ENCODE results near the gene TBC1D16.
A peak's percentile ranks its signal among the peaks of the same experiment; 100 is the strongest.

Gene TBC1D16

DNA sequence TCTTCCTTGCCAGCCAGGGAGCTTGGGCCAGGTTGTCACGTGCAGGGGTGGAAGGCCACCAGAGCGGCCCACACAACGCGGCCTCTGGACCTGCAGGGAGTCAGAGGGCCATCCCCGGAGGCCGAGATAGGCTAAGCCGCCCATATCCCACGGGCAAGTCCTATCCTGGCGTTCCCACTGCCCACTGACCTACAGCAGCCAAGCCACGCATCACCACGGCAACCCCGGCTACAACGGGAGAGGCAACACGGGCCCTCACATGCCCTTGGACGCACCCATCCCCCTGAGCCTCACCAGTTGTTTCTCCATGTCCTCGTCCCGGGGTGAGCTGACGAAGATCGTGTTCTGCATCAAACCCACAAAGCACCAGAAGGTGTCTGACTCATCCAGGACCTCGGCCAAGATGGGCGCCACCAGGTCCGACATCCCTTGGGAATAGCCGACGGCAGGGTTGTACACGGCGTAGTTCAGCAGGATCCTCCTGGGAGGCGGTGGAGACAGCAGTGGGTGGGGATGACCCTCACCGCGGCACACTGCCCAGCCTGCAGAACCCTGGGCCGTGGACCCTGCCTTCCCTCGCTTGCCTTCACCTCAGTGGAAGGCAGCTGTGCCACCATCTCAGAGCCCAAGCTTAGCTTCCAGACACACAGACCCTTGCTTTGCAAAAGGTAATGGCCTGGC is 88.2 kb downstream of the TBC1D16 start:
- TF ChIP-seq, protein P1, sequence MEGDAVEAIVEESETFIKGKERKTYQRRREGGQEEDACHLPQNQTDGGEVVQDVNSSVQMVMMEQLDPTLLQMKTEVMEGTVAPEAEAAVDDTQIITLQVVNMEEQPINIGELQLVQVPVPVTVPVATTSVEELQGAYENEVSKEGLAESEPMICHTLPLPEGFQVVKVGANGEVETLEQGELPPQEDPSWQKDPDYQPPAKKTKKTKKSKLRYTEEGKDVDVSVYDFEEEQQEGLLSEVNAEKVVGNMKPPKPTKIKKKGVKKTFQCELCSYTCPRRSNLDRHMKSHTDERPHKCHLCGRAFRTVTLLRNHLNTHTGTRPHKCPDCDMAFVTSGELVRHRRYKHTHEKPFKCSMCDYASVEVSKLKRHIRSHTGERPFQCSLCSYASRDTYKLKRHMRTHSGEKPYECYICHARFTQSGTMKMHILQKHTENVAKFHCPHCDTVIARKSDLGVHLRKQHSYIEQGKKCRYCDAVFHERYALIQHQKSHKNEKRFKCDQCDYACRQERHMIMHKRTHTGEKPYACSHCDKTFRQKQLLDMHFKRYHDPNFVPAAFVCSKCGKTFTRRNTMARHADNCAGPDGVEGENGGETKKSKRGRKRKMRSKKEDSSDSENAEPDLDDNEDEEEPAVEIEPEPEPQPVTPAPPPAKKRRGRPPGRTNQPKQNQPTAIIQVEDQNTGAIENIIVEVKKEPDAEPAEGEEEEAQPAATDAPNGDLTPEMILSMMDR (conservative IDR thresholded peaks at IDR 0.05; ENCODE audit: control insufficient read depth, insufficient read depth, low read depth, low read length): no peak
- DNase-seq (ENCODE audit: low read depth): peak; percentile 92
- H3K4me3 ChIP-seq (ENCODE audit: control insufficient read depth, low read depth, low read length): no peak overlapping the region

- TF ChIP-seq, protein P1 (conservative IDR thresholded peaks at IDR 0.05; ENCODE audit: control insufficient read depth, insufficient read depth, low read depth, low read length): no peak
- H3K4me3 ChIP-seq (ENCODE audit: control insufficient read depth, low read depth, low read length): no peak overlapping the region
- no peak for DNase-seq (ENCODE audit: low read depth)
Measured at GRCh38 chr17:79946352-79947231, 89.1 kb downstream of the TBC1D16 start.

- H3K4me3 ChIP-seq (ENCODE audit: control insufficient read depth, low read depth, low read length): no peak overlapping the region
- no peak for DNase-seq (ENCODE audit: low read depth)
- TF ChIP-seq, protein P1 (conservative IDR thresholded peaks at IDR 0.05; ENCODE audit: control insufficient read depth, insufficient read depth, low read depth, low read length): no peak
Measured at GRCh38 chr17:79945591-79946255, 89.9 kb downstream of the TBC1D16 start.

- TF ChIP-seq, protein P1 (conservative IDR thresholded peaks at IDR 0.05; ENCODE audit: control insufficient read depth, insufficient read depth, low read depth, low read length): no peak
- H3K4me3 ChIP-seq (ENCODE audit: control insufficient read depth, low read depth, low read length): no peak overlapping the region
- no peak for DNase-seq (ENCODE audit: low read depth)
Measured at GRCh38 chr17:79944821-79945391, 90.8 kb downstream of the TBC1D16 start.

DNA sequence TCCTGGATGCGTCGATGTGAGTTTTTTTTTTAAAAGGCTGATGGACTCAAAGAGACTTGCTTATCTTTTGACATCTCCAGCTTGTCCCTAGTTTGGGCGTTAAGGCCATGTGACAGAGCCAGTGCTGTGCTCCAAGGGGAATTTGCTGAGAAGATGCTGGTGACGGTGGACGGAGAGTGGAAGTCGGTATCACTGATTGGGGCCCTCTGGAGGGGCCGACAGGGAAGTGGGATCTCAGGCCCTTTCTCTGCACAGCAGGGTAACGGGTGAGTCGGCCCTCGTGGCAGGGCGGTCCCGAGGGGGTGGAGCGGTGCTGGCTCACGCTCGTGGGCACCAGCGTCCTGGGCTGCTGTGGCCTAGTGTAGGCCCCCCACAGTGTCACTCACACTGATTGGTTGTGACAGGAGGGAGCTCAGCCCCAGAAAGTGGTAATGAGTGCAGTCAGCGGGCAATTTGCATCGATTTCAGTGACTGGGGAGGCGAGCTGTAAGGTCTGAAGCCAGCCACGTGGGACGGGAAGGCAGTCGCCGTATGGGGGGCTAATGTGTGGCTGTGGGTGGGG is 91.3 kb downstream of the TBC1D16 start:
- no peak overlapping the region for H3K4me3 ChIP-seq (ENCODE audit: control insufficient read depth, low read depth, low read length)
- no peak for DNase-seq (ENCODE audit: low read depth)
- TF ChIP-seq, protein P1 (conservative IDR thresholded peaks at IDR 0.05; ENCODE audit: control insufficient read depth, insufficient read depth, low read depth, low read length): no peak

Data from fibroblast of mammary gland (primary cell).